ENCODE data around the gene LINGO3.

Gene LINGO3

DNA sequence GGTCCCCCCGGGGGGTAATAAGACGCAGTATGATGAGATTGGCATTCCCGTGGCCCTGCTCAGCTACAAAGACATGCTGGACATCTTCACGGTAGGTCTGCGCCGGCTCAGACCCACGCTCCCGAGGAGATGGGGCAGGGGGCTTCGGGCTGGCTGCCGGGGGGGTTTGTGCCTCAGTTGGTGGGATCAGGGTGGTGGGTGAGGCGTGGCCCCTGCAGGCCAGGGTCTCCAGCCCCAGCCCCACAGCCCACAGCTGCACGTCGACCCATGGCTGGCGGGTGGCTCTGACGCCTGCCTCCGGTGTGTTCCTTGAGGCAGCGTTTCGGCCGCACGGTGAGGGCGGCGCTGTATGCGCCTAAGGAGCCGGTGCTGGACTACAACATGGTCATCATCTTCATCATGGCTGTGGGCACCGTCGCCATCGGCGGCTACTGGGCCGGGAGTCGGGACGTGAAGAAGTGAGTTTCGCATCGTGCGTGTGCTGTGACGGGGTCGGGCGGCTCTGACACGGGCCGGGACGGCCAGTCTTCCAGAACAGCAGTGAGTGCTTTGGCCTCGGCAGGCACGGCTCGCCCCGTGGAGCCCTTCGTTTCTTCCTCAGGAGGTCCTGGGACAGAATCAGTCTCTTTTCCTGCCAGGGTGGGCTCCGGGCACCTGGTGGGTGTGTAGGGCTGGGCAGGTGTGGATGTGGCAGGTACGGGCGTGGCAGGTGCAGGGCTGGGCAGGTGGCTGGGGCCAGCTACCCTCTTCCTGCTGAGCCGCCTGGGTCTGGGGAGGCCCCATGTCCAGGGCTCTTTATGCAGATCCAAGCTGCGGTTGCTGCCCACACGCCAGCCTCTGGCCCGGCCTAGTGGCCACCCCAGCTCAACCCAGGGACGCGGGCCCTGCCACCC, 31.0 kb upstream of the LINGO3 start:
- no peak for DNase-seq

DNA sequence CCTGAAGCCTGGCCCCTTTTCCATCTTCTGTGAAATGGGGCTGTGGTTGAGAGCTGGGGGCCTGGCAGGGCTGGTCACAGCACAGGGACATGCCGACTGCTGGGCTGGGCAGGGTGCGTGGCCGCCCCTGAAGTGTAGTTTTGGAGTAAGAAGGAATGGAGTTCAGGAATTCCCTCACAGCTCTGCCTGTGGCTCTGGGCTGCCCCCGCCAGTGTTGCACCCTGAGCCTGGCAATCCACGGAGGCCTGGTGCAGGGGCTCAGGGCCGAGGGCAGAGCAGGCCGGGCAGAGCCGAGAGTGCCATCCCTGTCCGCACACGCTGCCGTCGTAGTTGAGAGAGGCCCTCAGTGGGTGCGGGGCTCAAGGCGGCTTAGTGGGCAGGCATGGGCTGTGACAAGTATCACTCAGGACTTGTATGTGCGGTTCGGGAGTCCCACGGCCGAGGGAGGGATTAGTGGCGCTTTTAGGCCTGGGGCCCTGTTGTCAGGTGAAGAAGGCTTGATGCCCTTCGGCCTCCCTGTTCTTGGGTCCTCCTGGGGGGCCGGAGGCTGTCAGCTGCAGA, 30.2 kb upstream of the LINGO3 start:
- DNase-seq = no peak

DNA sequence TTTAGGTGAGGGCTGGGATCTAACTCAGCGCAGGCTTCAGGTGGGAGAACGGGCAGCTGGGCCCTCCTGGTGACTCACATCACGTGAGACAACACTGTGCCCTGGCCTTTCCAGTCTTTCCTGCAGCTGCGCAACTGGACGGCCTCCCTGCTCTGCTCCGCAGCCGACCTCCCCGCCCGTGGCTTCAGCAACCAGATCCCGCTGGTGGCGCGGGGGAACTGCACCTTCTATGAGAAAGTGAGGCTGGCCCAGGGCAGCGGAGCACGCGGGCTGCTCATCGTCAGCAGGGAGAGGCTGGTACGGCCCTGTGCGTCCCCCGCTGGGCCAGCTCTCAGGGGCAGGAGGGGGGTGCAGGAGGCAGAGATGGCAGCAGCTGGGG, 29.4 kb upstream of the LINGO3 start:
- no peak for DNase-seq

DNA sequence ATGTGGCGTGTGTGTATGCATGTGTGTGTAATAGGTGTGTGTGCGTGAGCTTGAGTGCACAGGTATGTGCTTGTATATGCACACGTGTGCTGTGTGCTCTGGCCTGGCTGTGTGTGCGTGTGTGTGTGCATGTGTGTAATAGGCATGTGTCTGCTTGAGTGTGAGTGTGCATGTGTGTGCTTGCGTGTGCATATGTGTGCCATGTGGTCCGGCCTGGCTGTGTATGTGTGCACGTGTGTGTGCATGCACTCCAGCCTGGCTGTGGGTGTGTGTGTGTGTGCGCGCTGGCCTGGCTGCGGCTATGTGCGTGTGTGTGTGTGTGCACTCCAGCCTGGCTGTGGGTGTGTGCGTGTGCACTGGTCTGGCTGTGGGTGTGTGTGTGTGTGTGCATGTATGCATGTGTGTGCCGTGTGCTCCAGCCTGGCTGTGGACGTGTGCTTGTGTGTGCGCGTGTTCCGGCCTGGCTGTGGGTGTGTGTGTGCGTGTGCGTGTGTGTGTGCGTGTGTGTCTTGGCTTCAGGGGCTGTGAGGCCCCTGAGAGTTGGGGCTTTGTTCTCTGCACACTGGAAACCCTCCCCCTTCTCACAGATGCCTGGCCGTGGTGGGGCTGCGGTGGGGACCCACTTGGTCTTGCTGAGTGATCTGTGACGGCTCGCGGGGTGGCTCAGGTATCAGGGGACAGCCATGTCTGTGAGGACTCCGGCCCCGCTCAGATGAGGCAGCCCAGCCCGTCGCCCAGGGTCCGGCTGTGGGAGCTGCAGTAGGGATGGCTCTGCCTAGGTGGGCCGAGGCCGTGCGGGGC, 28.8 kb upstream of the LINGO3 start:
- DNase-seq = no peak

DNA sequence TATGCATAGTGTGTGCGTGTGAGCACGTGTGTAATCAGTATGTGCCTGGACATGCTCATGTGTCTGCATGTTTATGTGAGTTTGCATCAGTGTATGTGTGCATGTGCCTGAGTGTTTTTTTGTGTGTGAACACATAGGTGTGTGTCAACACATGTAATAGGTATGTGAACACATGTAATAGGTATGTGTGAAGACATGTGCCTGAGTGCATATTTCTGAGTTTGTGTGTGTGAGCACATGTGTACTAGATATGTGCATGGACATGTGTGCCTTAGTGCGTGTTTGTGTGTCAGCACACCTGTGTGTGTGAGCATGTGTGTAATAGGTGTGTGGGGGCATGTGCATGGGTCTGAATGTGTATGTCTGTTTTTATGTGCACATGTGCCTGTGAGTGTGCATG, 27.9 kb upstream of the LINGO3 start:
- no peak for DNase-seq

DNA sequence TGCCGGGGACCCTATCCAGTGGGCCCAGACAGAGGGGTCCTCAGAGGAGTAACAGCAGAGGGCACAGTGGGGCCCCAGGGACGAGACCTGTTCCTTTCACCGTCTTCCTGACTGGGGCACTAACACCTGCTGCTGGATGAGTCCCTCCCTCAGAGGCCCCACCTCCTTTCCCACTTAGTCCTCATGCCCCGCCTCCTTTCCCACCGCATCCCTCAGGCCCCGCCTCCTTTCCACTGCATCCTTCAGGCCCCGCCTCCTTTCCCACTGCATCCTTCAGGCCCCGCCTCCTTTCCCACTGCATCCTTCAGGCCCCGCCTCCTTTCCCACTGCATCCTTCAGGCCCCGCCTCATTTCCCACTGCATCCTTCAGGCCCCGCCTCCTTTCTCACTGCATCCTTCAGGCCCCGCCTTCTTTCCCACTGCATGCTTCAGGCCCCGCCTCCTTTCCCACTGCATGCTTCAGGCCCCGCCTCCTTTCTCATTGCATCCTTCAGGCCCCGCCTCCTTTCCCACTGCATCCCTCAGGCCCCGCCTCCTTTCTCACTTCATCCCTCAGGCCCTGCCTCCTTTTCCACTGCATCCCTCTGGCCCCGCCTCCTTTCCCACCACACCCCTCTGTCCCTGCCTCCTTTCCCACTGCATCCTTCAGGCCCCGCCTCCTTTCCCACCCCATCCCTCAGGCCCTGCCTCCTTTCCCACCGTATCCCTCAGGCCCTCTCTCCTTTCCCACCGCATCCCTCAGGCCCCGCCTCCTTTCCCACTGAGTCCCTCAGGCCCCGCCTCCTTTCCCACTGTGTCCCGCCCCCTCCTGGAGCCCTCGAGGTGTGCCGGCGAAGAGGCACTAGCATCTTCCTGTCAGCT, 27.3 kb upstream of the LINGO3 start:
- no peak for DNase-seq

DNA sequence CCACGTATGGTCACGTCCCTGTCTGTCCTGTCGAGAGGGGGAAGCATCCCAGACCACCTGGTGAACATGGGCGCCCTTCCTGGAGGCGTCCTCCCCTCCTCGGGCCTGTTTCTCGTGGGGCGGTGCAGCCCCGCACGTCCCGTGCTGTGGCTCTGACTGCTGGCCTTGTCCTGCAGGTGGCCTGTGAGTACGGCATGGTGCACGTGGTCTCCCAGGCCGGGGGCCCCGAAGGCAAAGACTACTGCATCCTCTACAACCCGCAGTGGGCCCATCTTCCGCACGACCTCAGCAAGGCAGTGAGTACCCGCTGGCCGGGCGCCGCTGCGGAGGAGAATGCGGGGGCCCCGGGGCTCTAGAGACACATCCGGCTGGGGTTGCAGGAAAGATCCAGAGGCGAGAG, 26.5 kb upstream of the LINGO3 start:
- DNase-seq = no peak

DNA sequence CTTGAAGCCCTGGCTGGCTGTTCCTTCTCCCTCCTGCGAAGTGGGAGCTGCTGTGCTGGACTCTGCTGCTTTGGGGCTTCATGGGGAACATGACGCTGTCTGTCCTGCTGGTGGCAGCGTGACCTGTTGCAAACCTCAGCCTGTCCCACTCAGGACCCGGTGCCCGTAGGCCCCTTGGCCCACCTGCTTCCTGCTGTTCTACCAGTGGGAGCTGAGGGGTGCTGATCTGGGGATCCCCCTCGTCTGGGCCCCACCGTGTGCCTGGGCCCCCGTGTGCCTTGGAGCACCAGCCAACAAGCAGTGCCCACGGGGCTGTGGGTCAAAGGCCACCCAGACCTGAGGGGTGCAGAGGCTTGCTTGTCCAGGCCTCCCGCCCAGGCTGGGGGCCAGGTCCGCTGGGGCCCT, 25.9 kb upstream of the LINGO3 start:
- no peak for DNase-seq

DNA sequence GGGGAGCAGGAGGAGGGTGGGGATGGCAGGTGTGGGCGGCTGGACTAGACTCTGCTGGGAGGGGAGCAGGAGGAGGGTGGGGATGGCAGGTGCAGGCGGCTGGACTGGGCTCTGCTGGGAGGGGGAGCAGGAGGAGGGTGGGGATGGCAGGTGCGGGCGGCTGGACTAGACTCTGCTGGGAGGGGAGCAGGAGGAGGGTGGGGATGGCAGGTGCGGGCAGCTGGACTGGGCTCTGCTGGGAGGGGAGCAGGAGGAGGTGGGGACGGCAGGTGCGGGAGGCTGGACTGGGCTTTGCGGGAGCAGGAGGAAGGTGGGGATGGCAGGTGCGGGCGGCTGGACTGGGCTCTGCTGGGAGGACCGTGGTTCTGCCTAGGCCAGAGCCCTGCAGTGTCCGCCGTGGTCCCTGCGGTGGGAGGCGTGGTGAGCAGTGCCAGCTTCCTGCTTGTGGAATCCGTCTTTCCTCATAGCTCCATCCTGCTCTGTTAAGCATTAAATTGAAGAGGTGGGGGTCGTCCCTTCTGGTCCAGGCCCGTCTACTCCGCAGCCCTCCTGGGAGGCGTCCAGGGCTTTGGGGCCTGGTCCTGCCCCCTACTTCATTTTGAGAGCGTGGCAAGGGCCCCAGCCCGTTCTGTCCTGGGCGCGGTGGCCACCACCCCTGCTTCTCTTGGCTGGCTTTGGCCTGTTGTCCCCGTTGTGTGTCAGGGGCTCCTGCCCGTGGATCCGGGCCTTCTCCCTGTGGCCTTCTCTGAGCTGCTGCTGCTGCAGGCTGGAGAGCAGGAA, 25.3 kb upstream of the LINGO3 start:
- DNase-seq = no peak

DNA sequence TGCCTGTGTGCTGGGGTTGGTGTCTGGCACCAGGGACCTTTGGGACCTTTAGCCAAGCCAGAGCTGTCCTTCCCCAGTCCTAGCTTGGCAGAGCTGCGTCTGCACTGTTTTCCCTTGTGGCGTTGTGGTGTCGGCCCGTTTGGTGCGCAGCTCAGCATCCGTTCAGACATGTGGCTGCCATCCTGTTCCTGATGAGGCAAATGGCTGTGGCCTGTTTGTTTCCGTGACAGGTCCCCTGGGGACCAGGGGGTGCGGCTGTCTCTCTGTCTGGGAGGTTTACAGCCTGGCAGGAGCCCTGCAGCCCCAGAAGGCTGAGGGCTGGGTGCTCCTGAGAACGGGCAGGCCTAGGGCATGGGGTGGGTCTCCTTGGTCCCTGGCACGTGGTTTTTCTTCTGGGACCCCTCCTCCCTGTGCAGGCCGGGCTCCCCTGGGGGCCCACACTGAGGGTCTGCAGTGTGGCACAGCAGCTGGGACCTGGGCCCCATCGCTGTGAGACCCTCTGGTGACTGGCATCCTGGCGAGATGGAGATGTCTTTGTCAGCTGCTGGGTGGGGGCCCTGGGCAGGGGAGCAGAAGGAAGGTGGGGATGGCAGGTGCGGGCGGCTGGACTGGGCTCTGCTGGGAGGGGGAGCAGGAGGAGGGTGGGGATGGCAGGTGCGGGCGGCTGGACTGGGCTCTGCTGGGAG, 24.5 kb upstream of the LINGO3 start:
- DNase-seq = peak; percentile 65

DNA sequence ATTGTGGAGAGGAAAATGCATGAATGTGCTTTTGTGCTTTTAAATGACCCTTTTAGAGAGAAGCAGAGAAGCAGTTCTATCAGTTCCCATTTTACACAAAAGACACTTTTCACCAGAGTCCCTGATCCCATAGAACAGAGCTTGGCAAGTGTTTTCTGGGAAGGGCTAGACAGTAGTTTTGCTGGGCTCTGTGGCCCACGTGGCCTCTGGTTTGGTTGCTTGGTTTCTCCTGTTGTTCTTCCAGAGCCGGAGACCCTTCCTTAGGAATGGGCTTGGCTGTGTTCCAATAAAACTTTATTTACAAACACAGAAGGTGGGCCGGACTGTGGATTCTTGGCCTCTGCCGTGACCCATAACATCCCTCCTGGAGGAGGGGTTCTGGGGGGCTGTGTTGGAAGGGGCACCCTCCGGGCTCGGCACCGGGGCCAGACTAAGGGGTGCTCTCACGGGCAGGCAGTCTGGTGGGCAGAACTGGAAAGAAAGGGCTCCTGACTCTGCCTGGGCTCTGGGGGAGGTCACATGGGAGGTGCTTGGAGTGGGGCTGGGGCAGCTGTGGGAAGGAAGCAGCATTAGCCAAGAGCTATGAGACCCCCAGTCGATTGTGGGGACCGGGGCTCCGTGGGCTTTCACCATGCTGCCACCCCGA, 23.8 kb upstream of the LINGO3 start:
- DNase-seq = no peak

DNA sequence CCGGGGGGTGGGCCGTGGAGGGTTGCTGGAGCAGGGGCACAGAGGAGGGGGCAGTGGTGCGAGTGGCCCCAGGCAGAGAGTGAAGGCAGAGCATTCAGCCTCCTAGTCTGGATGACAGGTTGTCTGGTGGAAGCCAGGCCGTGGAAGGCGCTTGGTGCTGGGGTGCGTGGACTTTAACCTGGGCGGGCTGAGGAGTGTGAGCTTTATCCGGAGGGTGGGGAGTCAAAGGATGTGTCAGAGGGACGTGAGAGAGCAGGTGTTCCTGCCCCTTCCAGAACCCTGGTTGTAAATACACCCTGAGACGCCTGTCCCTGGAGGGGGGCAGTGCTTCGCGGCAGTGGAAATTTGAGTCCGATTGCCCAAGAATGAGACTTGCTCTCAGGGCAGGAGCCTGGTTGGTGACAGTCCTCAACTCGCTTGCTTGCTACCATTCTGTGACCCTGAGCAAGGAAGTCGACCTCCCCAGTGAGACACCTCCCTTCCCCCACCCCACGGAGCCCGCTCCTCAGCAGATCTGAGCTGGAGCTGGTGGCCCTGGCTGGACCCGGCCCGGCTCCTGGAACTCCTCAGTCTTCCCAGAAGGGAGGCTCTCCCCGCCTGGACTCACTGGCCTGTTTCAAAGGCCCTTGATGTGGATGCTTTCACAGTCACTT, 22.8 kb upstream of the LINGO3 start:
- DNase-seq = no peak

DNA sequence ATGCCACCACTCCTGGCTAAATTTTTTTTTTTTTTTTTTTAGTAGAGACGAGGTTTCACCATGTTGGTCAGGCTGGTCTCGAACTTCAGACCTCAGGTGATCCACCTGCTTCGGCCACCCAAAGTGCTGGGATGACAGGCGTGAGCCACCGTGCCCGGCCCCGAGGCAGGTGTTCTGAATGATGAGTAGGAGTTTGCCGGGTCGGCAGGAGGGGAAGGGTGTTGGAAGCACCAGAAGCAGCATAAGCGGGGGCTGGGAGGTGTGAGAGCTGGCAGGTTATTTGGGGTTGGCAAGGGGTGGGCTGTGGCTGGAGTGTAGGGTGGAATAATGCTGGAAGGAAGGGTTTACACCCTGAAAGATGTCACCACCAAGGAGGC, 22.3 kb upstream of the LINGO3 start:
- no peak for DNase-seq

DNA sequence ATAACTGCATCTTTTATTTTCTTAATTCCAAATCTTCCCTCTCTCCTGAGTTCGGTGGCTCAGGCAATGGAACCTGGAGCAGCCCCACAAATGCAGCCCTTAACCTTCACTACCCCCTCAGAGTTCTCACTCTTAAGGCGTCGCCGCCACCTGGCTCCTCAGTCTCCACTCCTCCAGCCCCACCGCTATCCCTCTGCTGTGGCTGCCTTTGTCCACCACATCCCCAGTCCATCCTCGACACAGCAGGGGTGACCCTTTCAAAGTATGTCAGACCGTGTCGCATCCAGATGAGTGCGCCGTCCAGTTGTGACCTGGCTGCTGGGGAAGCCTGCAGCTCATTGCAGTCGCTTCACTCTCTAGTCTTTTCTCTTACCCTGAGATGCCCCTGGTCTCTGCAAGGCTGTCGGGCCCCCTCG, 21.6 kb upstream of the LINGO3 start:
- DNase-seq = no peak

DNA sequence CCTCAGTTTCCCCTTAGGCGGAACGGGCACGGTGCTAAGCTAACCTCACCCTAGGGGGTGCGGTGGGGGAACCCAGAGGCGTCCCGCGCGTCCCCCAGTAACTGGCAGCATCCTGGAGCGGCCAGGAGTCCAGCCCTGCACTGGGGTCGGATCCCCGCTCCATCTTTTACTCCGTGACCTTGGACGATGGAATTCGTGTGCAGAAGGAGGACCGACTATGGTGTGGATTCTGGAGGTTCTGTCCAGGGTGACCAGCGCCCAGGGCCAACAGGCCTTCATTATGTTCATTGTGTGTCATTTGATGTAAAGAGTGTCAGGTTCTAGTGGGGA, 21.2 kb upstream of the LINGO3 start:
- no peak for DNase-seq

DNA sequence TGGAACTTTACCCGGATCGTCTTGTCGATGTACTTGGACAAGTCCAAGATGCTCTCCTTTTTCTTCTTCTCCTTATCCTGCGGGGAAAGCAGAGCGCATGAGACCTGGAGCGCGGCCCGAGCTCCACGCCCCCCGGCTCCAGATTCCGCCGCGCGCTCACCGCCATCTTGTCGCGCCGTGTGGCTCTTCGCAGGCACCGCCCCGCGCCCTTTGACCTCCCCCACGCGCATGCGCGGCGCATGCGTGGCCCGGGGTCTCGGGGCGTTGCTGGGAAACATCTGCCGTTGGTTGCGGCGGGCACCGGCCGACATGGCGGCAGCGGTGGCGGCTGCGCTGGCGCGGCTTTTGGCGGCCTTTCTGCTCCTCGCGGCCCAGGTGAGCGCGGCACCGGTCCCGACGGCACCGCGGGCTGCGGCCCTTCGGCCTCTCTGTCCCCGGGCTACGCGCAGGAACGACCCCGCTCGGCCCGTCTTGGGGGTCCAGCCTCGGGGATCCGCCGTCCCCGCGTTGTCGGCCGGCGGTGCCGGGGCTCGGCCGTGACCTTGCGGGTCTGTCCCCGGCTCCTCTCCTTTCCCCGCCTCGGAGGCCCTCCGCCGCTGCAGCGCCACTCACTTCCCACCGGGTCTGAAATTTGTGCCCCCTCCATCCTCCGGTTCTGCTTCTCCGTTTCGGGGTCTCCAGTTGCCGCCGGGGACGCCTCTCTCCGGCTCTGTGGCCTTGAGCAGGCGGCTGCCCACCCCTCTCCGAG, 20.6 kb upstream of the LINGO3 start, which contains the start of the genes LSM7 and SPPL2B:
LSM7 (minus strand) TSS at position 186 of the 748 bp plus-strand sequence; CDS start at position 166, 20 bp downstream.
SPPL2B (plus strand) TSS at position 284 of the 748 bp plus-strand sequence; CDS start at position 310, 26 bp downstream.
- DNase-seq = peak; percentile 93

DNA sequence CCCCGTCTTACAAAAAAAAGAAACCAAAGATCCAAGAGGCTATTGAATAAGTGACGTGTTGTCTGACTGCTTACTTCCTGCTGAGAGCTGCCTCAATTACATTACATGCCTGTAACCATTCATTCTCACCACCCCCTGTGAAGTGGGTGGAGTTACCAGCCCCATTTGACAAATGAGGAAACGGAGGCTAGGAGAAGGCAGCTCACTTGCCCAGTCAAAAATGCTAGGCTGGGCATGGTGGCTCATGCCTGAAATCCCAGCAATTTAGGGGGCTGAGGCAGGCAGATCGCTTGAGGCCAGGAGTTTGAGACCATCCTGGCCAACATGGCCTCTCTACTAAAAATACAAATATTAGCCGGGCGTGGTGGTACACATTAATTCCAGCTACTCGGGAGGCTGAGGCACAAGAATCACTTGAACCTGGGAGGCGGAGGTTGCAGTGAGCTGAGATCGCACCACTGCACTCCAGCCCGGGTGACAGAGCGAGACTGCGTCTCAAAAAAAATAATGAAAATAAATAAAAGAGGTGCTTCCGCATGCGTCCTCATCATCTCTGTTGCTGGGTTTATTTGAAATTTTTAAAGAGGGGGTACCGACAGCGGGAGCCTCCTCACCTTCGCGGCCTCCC, 19.9 kb upstream of the LINGO3 start:
- peak; percentile 66 for DNase-seq

DNA sequence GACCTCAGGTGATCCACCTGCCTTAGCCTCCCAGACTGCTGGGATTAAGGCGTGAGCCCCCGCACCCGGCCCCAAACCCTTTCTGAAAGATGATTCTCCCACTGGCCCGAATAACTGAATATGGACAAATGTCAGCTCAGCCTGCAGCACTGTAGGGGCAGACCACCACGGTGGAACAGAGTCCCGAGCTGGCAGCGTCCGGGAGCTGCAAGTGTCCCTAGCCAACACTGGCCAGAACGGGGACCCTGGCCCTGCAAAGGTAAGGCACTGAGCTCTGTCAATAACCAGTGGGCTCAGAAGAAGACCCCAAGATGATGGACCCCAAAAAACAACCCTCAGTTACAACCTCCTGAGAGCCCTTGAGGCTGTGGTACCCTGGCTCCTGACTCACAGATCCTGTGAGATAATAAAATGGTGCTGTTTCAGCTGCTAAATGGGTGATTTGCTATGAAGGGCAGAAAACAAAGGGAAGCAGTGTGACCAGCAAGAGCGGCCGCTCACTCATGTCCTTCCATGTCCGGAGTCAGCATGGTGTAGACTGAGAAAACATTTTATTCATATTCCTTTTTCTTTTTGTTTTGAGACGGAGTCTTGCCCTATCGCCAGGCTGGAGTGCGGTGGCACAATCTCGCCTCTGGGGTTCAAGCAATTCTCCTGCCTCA, 18.9 kb upstream of the LINGO3 start:
- DNase-seq = no peak

Data from CD4-positive, alpha-beta T cell treated with Interleukin-6 for 4 hours (primary cell).